Liver (tissue), 9 donors: ENCODE data around the gene GAB2. TPM values are rescaled to one million over a fixed set of nuclear protein-coding genes. Genes with fewer than 3 reads are reported as not detected.

Experiments used
- DNase-seq: peaks from one replicate; pipeline ENCODE4 v3.0.0-alpha.2; 2017; ENCODE audit warnings: low spot score
- H3K27ac ChIP-seq, 2 donors: one replicate each; pipeline ENCODE4 v1.7.0; 2013; ENCODE audit warnings: inconsistent platforms in 2 of 2, low read length in 2 of 2, control low read depth in 1 of 2, low read depth in 1 of 2, mild to moderate bottlenecking in 1 of 2
- H3K27me3 ChIP-seq, 4 donors: one replicate each; pipeline versions ENCODE4 v1.6.1 to v1.7.0; 2013; ENCODE audit warnings: low read length in 3 of 4, inconsistent platforms in 1 of 4, mild to moderate bottlenecking in 1 of 4, moderate library complexity in 1 of 4; ENCODE audit not compliant: control insufficient read depth in 4 of 4, insufficient read depth in 4 of 4
- H3K36me3 ChIP-seq, 4 donors: one replicate each; pipeline versions ENCODE4 v1.6.1 to v1.7.0; 2013; ENCODE audit warnings: low read length in 3 of 4, mild to moderate bottlenecking in 3 of 4, low read depth in 1 of 4, moderate library complexity in 1 of 4; ENCODE audit not compliant: control insufficient read depth in 4 of 4, insufficient read depth in 3 of 4
- H3K4me1 ChIP-seq, 4 donors: one replicate each; pipeline versions ENCODE4 v1.6.1 to v1.7.0; 2013; ENCODE audit warnings: low read length in 3 of 4, mild to moderate bottlenecking in 3 of 4, moderate library complexity in 1 of 4; ENCODE audit not compliant: control insufficient read depth in 4 of 4, insufficient read depth in 4 of 4
- H3K4me3 ChIP-seq, 3 donors: one replicate each; pipeline versions ENCODE4 v1.6.1 to v1.7.0; 2013; ENCODE audit warnings: low read length in 3 of 3, control low read depth in 1 of 3, low read depth in 1 of 3, mild to moderate bottlenecking in 1 of 3
- H3K9ac ChIP-seq, 2 donors: one replicate each; pipeline ENCODE4 v1.7.0; 2013; ENCODE audit warnings: low read length in 2 of 2, mild to moderate bottlenecking in 2 of 2, moderate library complexity in 2 of 2, control low read depth in 1 of 2, low read depth in 1 of 2
- H3K9me3 ChIP-seq, 4 donors: one replicate each; pipeline versions ENCODE4 v1.6.1 to v1.7.0; 2013; ENCODE audit warnings: low read length in 3 of 4; ENCODE audit not compliant: control insufficient read depth in 4 of 4
- EGR1 ChIP-seq, 2 donors: IDR thresholded peaks; 2 replicates each; pipeline ENCODE4 v1.6.1; 2016 to 2018; ENCODE audit warnings: antibody characterized with exemption in 2 of 2, low read depth in 2 of 2
- FOXA1 ChIP-seq: IDR thresholded peaks from 2 replicates; pipeline ENCODE4 v1.6.1; 2016; ENCODE audit warnings: antibody characterized with exemption
- FOXA2 ChIP-seq: IDR thresholded peaks from 2 replicates; pipeline ENCODE4 v1.6.1; 2016; ENCODE audit warnings: antibody characterized with exemption
- GABPA ChIP-seq, 2 donors: IDR thresholded peaks in 1 of 2; conservative IDR thresholded peaks in 1 of 2; 2 replicates each; pipeline ENCODE4 v1.6.1; 2016; ENCODE audit warnings: antibody characterized with exemption in 2 of 2, mild to moderate bottlenecking in 1 of 2, moderate library complexity in 1 of 2
- HNF4G ChIP-seq: IDR thresholded peaks from 2 replicates; pipeline ENCODE4 v1.6.1; 2016; ENCODE audit warnings: antibody characterized with exemption
- JUND ChIP-seq, 2 donors: IDR thresholded peaks; 2 replicates each; pipeline ENCODE4 v1.6.1; 2016; ENCODE audit warnings: antibody characterized with exemption in 2 of 2
- NR2F2 ChIP-seq: IDR thresholded peaks from 2 replicates; pipeline ENCODE4 v1.6.1; 2016; ENCODE audit warnings: antibody characterized with exemption
- RAD21 ChIP-seq, 2 donors: IDR thresholded peaks; 2 replicates each; pipeline ENCODE4 v1.6.1; 2016; ENCODE audit warnings: antibody characterized with exemption in 2 of 2, mild to moderate bottlenecking in 2 of 2
- REST ChIP-seq: IDR thresholded peaks from 2 replicates; pipeline ENCODE4 v1.6.1; 2016; ENCODE audit warnings: antibody characterized with exemption, mild to moderate bottlenecking
- SP1 ChIP-seq: IDR thresholded peaks from 2 replicates; pipeline ENCODE4 v1.6.1; 2018; ENCODE audit warnings: antibody characterized with exemption, mild to moderate bottlenecking
- TAF1 ChIP-seq: conservative IDR thresholded peaks from 2 replicates; pipeline ENCODE4 v1.6.1; 2016; ENCODE audit warnings: antibody characterized with exemption, mild to moderate bottlenecking
- YY1 ChIP-seq: IDR thresholded peaks from 2 replicates; pipeline ENCODE4 v1.6.1; 2016; ENCODE audit warnings: antibody characterized with exemption, mild to moderate bottlenecking
- ZBTB33 ChIP-seq: IDR thresholded peaks from 2 replicates; pipeline ENCODE4 v1.6.1; 2016; ENCODE audit warnings: antibody characterized with exemption
- WGBS: extraction: QIAGEN DNeasy Blood & Tissue Kit; methylation state at CpG from one replicate; pipeline ENCODE4 v1.1.7; 2013; 5-methylcytosine and 5-hydroxymethylcytosine counted together
- polyA plus RNA-seq, 2 donors: library from polyadenylated mRNA; stranded (reverse) in 1 of 2; unstranded in 1 of 2; fragments of 200-250 nt in 1 of 2; fragments of >200 nt in 1 of 2; fragmentation: Nextera tagmentation in 1 of 2; extraction: Ambion mirVana in 1 of 2; gene quantifications; one replicate each; pipeline versions ENCODE4 v1.2.1 to v1.2.3, GENCODE V29; 2013 to 2015
- total RNA-seq, 2 donors: library from RNA; depleted of rRNA; stranded (reverse); fragments of >200 nt; gene quantifications; one replicate each; pipeline ENCODE4 v1.2.3, GENCODE V29; 2014
- TF ChIP-seq, protein P1 (sequence below): IDR thresholded peaks from 2 replicates; pipeline ENCODE4 v1.6.1; 2016; ENCODE audit warnings: antibody characterized with exemption
- TF ChIP-seq, protein P2 (sequence below): IDR thresholded peaks from 2 replicates; pipeline ENCODE4 v1.6.1; 2016; ENCODE audit warnings: antibody characterized with exemption
- donor health status: healthy.
- donor health status: healthy.
- donor health status: healthy.
- donor health status: healthy.
- donor health status: healthy.

GAB2 gene
- total and polyA plus RNA-seq, 4 donors: 1.3 to 3.6 (median 2.5) TPM

GRCh38 chr11:78402847-78403246, 14.8 kb downstream of the GAB2 start:
- Histone ChIP-seq H3K9me3 (no peaks in the 10 kb centered on the region), H3K9ac (no peak overlapping the region), H3K27me3 (no peaks in the 10 kb centered on the region), H3K27ac (no peak overlapping the region), H3K4me1 (no peaks in the 10 kb centered on the region), H3K4me3 (no peak overlapping the region), H3K36me3 (no peaks in the 10 kb centered on the region)
- no peak for TF ChIP-seq HNF4G
- TF ChIP-seq TAF1: no peak
- no peak for TF ChIP-seq FOXA2
- TF ChIP-seq, protein P1, sequence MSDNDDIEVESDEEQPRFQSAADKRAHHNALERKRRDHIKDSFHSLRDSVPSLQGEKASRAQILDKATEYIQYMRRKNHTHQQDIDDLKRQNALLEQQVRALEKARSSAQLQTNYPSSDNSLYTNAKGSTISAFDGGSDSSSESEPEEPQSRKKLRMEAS: no peak
- no peak for TF ChIP-seq GABPA (IDR thresholded peaks at IDR 0.05 in 1 of 2, conservative IDR thresholded peaks at IDR 0.05 in 1 of 2)
- TF ChIP-seq REST: no peak
- TF ChIP-seq ZBTB33: no peak
- no peak for TF ChIP-seq EGR1 (IDR thresholded peaks at IDR 0.05; ENCODE audit: low read depth in 2 of 2)
- TF ChIP-seq, protein P2, sequence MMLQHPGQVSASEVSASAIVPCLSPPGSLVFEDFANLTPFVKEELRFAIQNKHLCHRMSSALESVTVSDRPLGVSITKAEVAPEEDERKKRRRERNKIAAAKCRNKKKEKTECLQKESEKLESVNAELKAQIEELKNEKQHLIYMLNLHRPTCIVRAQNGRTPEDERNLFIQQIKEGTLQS: no peak
- no peak for TF ChIP-seq NR2F2
- no peak for TF ChIP-seq SP1
- TF ChIP-seq YY1: no peak
- no peak for TF ChIP-seq FOXA1
- no peak for DNase-seq
- 95% methylated on average over 3 of the region's 3 CpGs for WGBS

- Histone ChIP-seq H3K4me3 (no peak overlapping the region), H3K27me3 (no peaks in the 10 kb centered on the region), H3K36me3 (no peaks in the 10 kb centered on the region), H3K9ac (no peak overlapping the region), H3K4me1 (no peaks in the 10 kb centered on the region), H3K9me3 (no peaks in the 10 kb centered on the region), H3K27ac (no peak overlapping the region)
- 95% methylated on average over 3 of the region's 3 CpGs for WGBS
- TF ChIP-seq TAF1: no peak
- TF ChIP-seq RAD21 (IDR thresholded peaks at IDR 0.05): no peak
- no peak for TF ChIP-seq REST
- no peak for TF ChIP-seq JUND (IDR thresholded peaks at IDR 0.05)
- TF ChIP-seq, protein P1: no peak
- no peak for TF ChIP-seq HNF4G
- DNase-seq: no peak
Observed at GRCh38 chr11:78400702-78401101, 16.9 kb downstream of the GAB2 start.
